GM18868 (cell line): Measurements from ENCODE around the gene SGPP2.
A peak's percentile ranks its signal among the peaks of the same experiment; 100 is the strongest.

ENCODE experiments used
- ATAC-seq: cut with Tn5 transposase; IDR thresholded peaks from one replicate; pipeline ENCODE4 v1.9.1; 2021; ENCODE audit warnings: mild to moderate bottlenecking, moderate library complexity; ENCODE audit not compliant: unreplicated experiment

Gene SGPP2

DNA sequence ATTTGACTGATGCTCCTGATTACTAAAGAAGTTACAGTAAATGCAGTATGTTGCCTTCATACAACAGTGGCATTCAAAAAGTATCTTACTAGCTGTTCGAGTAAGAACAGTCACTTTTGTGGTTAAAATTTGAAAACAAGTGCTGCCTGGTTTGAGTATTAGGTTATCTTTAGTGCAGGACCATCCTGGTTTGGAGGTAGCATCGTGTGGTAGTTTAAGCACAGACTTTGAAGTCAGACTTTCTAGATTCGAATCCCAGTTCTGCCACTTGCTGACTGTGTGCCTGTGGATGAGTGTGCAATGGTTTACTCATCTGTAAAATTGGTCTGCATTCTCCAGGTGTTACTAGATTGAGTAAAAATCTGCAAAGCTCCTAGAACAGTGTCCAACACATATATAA, 96.8 kb downstream of the SGPP2 start:
- ATAC-seq = peak; percentile 73

DNA sequence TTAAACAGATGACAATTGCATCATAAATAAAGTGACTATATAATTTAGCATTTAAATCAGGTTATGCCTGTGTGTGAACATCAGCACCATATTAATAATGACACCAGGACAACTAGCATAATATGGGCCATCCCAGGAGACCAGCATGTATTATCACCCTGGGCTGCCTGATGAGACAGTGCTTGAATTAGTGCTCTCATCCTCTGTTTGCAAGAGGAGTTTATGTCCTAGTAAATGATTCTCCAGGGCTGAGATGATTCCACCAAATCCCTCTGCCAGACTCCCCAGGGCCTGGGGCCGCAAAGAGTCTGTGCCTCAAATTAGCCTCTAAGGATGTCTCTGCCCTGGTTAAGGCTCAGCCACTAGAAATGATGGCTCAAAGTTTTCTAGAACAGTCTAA, 97.7 kb downstream of the SGPP2 start:
- no peak for ATAC-seq

DNA sequence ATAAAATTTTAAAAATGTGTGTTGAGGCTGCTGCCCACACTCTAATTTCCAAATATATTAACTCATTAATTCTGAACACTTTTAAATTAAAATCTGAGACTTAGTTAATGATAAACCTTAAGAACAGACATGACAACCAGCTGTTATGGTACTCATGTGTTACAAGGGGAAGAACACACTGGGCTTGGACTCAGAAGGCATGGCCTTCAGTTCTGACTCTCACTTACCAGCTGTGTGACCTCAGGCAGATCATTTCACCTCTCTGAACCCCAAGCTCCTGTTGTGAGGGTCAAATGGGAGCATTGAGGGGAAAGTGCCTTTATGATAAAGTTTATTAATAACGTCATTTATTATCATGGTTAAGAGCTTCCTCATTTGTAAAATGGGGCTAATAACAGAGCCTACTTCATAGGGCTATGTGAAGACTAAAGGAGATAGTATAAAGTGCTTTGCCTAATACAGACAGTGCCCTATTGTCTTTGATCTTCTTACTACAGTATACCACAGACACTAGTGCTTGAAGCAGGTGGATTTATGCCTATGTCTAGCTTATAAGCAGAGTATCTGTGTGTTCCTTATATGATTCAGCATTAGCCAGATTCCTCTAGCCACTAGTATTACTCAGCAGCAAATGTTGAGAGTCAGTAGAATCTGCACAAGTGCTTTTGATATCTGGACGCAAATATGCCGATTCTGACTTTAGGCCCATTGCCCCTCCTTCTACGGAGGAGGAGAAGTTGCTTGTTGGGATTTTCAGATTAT, 99.6 kb downstream of the SGPP2 start:
- ATAC-seq = peak; percentile 24

DNA sequence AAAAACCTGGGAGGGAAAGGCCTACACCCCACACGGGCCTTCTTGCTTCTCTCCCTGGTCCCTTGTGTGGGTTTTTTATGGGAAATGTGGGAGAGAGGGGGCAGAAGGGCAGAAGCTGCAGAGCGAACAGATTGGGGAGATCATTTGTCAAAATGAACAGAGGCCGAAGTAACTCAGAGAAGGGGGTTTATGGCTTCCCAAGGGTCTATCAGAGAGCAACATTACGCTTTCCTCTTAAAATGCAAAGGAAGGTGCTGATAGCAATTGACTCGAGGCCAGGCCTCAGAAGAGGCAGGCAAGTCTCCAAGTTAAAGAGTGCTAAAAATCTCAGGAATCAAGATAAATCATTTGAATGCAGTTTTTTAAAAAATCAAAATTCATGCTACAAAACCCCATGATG, 101.5 kb downstream of the SGPP2 start:
- no peak for ATAC-seq

- peak; percentile 47 for ATAC-seq
Observed at GRCh38 chr2:222526480-222527277, 102.3 kb downstream of the SGPP2 start.

- ATAC-seq = no peak
Observed at GRCh38 chr2:222532315-222532714, 108.0 kb downstream of the SGPP2 start.

DNA sequence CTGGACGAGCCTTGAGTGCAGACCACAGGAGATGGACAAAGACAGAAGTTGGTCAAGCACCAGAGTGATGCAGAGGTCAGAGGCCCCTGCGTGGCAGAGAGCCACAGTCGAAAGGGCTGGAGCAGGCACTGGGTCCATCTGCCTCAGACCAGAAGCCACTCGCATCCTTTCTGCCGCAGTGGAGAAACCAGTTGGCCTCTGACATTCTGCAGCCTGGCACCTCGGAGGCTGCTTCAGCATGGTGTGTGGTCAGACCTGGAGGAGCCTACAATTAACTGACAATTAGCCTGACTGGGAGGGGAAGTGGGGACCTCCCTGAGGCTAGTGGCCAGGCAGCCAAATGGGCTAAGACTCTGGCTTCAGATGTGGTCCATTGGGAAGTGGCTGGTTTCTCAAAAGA, 111.1 kb downstream of the SGPP2 start:
- ATAC-seq = no peak

- peak; percentile 73 for ATAC-seq
Observed at GRCh38 chr2:222538535-222538934, 114.2 kb downstream of the SGPP2 start.

- ATAC-seq = no peak
Observed at GRCh38 chr2:222544661-222545060, 120.3 kb downstream of the SGPP2 start.

DNA sequence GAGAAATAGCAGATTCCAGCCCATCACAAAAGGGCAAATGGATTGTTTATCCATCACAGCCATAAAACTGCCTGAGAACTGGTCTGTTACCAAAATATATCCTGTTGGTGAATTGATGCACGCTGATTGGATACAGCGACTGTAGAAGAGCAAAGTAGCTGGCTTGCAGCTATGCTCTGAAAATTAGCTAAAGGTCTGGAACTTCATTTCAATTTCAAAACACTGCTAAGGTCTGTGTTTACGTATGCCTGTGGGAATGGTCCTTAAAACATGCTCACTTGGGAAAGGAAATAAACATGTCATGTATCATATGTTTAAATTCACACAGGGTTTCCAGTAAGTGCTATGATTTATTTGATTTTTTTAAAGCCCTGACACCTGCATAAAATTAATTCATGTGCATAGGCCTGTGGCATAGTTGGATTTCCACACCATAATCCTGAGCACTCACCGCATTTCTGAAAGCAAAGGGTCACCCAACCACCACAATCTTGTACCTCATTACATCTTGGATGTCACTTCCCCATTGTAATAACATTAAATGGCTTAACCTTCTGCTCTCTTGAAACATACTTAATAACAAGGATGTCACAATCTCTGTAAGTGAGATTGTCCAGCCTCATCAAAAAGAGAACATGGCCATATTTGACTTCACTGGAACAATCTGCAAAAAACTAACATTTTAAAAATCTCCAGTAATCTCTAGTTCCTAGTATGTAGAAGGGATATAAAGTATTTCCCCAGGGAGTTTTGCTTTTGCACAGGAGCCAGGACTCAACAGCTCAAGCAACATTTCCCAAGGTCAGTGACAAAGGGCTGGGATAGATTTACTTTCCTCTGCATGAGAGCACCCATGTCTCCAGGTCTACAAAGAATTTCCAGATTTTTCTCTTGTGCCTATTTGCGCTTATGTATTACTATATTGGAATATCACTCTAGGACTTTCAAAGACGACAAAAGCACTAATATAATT, 121.8 kb downstream of the SGPP2 start:
- no peak for ATAC-seq

- ATAC-seq = no peak
Observed at GRCh38 chr2:222547083-222547482, 122.7 kb downstream of the SGPP2 start.

DNA sequence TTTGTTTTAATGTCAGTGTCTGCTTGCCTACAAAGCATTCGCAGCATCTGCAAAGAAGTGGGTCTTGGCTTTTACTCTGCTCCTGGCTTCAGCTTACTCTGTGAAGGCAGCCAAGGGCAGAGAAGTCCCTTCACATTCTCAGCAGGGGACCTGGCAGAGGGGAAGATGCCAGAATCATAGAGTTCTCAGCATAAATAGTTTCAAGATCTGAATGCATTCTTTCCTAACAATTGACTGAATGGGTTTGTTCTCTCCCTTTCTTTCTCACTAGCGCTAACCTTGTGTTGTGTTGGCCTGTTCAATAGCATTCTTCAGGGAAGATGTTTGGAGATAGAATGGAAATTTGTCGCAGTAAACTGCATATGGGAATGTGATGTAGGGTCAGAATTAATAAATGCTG, 124.6 kb downstream of the SGPP2 start:
- no peak for ATAC-seq

DNA sequence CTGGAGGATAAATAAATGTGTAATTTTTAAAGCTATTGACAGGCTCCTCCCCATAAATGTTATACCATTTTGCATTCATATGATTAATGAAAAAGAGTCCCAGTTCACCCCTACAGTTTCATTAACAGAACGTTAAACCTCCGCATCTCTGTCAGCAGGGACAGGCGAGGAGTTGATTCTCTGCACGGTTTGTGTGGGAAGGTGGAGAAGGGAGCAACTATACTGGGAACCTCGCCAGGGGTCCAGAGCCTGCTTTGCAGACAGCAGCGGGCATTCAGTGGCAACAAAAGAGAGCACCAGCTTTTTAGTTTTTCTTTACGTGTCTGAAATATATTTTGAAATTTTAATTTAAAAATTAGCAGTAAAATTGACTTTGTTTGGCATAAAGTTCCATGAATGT, 130.2 kb downstream of the SGPP2 start:
- no peak for ATAC-seq

- no peak for ATAC-seq
Observed at GRCh38 chr2:222561151-222561550, 136.8 kb downstream of the SGPP2 start.

DNA sequence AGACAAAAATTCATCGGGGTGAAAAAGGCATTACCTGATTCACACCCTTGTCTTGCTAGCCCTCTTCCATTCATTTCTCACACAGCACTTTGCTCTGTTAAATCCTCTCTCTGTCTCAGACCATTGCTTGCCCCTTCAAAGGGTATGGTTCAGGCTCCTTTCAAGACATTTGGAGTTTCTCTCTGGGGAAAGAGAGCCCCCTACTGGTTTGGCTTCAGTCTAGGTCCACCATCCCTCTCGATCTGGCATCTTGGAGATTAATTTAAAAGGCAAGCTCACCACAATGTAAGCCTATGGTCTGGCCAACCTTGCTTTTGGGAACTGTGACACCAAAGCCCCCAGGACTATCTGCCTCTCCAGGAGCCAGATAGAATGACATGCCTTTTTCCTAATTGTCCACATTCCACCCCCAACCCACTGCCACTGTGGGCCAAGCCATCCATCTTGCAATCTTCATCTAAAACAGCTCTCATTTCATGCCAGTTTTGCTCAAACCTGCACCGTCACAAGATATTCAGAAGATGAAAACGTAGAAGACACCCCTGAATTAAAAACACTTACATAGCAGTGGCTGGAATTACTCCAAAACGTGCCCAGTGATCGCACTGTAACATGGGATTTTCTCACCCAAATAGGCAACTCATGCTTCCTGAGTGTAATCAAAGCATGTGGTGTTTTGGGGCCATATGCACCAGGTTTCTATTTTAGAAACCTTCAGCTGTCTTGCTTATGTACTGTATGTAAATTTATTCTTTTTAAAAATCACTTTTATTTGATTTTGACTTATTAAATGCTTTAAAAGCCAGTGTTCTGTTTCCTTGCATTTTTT, 137.7 kb downstream of the SGPP2 start:
- peak; percentile 88 for ATAC-seq

GRCh38 chr2:222563106-222563718, 138.9 kb downstream of the SGPP2 start:
- ATAC-seq = no peak

GRCh38 chr2:222563936-222564335, 139.6 kb downstream of the SGPP2 start:
- ATAC-seq = no peak

GRCh38 chr2:222566229-222566628, 141.9 kb downstream of the SGPP2 start:
- no peak for ATAC-seq

DNA sequence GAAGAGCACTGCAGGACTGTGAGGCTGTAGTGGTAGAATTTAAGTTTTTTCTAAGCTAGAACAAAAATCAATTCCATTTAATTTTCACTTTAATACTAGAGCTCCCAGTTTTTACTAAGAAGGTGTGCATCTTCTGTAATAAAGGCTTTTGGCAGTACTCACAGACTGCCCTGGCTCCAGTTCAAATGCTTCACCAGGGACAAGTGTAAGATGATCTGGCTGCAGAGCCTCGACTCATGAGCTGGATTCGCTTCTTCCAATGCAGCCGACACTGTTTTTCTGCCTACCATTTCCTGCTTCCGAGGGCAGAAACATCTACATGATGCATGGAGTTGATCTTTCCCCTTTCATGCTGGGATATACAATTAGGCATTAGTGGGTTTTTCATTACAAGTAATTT, 144.5 kb downstream of the SGPP2 start:
- no peak for ATAC-seq

DNA sequence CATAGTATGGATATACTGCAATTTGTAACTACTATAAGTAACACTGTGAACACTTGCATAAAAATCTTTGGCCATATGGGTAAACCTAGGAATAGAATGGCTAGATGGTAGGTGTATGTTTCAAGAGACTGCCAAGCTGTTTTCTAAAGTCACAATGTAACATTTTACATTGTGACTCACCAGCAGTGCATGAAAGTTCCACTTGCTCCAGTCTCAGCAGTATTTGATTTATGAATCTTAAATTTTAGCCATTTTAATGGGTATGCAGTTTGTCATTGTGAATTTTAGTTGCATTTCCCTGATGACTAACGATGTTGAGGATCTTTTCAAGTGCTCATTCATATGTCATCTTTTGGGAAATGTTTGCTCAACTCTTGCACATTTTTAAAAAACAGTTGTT, 145.5 kb downstream of the SGPP2 start:
- ATAC-seq = no peak
